GM21528 (cell line): ENCODE results near the gene LRBA.

Experiments used
- ATAC-seq: cut with Tn5 transposase; IDR thresholded peaks from one replicate; pipeline ENCODE4 v1.9.1; 2021; ENCODE audit warnings: mild to moderate bottlenecking, moderate library complexity; ENCODE audit not compliant: unreplicated experiment, low FRiP score

Gene LRBA

GRCh38 chr4:150624055-150624454 lies 391.0 kb downstream of the LRBA start:
- no peak for ATAC-seq

GRCh38 chr4:150619042-150619441 lies 396.0 kb downstream of the LRBA start:
- no peak for ATAC-seq

DNA sequence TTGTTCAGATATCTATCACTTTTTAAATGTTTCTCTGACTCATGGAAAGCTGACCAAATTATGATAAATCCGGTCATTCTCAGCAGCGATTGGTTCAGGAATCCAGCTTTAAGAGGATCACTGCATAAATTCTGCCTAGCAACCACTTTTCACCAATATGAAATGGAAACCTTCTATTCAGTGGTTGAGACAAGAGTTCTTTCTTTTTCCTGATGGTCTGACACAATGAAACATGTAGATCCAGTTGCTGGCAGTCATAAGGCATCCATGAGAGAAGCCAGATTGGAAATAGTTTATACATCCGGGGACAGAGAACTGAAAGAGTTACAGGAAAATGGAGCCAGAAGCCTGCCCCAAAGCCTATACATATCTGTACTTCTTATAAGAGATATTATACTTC lies 406.0 kb downstream of the LRBA start:
- no peak for ATAC-seq

DNA sequence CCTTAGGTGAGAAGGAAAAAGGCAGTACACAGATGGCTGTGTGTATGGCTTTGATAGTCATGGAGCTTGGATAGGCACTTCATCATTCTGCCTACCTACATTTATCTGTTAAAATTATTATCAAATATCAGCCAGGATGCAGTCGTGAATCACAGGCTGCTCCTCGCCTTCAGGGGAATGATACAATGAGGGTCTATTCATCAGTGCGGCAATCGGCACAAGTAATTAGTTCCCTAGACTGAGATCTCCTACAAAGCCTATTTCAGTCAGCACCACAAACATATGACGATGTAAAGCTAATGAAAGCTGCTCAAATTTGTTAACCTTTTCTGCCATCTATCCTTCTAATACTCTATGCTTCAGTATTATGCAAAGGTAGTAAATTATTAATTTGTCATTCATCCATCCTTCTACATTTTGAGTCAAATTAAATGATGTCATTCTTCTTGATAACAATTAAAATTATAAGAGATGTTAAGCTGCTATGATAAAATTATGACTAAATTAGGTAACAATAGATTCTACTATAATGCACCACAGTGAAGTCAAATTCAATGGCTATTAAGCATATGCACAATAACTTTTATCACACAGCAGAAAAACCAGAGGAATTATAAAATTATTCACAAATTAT lies 414.2 kb downstream of the LRBA start:
- no peak for ATAC-seq

DNA sequence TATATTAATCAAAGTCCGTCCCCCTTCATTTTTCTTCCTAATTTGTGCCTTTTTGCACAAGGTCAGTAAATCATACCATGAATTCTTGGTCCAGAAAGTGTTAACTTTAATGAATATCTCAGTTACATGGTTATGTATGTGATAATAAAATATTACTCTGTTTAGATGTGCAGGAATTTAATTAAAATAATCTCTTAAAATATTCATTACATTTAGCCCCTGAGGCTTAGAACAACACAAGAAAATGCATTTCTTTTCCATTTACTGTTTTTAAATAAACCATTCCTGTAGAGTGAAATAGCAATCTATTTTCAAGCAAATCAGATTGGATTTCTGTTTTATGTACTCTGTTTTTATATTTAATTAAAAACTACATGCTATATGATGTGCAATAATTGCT lies 415.5 kb downstream of the LRBA start:
- ATAC-seq, result no peak

GRCh38 chr4:150598909-150599308 lies 416.2 kb downstream of the LRBA start:
- no peak for ATAC-seq

DNA sequence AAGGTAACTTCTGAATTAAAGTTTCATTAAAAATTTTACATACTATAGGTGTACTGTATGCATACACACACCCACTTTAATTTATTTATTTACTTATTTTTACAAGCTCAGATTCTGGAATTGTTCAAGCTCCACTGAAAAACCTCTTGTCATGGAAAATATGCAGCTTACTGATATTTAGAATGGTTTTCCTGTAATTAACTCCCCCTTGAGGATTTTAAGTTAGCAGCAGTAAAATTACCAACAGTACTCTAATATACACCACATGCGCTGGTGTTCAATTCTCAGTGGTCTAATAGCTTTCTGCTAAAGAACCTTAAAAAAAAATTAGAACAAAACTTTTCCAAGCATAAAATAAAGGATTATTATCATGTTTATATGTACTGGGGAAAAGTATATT lies 421.1 kb downstream of the LRBA start:
- no peak for ATAC-seq

GRCh38 chr4:150591904-150592303 lies 423.2 kb downstream of the LRBA start:
- no peak for ATAC-seq

GRCh38 chr4:150591406-150591805 lies 423.7 kb downstream of the LRBA start:
- ATAC-seq, result no peak

DNA sequence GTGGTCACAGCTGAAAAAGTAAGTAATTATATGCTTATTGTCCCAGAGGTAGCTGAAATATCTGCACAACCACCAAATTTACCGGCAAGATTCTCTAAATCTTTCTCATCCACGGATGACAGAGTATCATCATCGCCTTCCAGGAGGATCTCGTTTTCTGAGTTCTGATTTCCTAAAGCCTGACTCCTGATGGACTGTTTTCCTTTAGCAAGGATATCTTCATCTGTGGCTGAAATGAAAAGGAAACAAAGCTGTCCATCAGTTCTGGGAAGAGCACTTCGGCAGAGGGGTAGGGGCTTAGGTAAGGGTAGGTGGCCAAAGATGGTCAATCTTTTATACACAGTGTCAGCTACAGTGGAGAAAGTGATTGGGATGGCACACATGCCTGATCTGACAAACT lies 424.5 kb downstream of the LRBA start:
- ATAC-seq, result no peak

DNA sequence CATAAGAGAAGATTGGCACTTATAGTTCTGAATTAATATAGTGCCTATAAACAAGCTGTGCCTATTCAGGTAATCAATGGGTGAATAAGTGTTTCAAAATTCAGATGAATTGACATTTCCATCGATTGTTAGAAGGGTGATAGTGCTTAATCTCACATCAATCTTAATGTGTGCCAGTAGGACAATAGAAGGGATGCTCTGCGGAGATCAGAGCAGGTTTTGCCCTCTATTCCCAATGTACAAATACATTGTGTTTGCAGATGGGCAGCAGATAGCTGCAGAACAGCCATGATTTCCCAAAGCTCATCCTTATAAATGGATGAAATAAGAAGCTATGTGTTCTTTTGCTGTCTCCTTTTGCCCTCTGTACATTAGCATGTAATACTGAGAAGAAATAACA lies 425.9 kb downstream of the LRBA start:
- ATAC-seq, result no peak

GRCh38 chr4:150588316-150588715 lies 426.8 kb downstream of the LRBA start:
- ATAC-seq, result no peak

- no peak for ATAC-seq
These were observed 428.8 kb downstream of the LRBA start for GRCh38 chr4:150586162-150586810.

DNA sequence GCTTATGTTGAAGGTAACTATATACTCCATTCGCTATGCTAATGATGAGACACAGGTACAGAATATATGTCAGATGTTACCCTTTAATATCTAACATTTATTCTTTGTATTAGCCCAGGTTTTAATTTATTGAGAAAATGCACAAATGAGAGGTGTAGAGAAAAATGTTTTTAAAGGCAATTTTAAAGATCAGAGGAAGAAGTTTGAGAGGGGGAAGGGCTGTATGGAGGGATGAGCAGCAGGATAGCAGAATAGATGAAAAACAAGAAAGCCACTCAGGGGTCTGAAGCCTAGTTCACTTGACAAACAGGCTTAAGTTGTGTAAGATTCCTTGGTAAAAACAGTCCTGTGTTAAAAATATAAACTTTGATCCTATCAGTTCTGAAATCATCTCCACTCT lies 429.5 kb downstream of the LRBA start:
- no peak for ATAC-seq

DNA sequence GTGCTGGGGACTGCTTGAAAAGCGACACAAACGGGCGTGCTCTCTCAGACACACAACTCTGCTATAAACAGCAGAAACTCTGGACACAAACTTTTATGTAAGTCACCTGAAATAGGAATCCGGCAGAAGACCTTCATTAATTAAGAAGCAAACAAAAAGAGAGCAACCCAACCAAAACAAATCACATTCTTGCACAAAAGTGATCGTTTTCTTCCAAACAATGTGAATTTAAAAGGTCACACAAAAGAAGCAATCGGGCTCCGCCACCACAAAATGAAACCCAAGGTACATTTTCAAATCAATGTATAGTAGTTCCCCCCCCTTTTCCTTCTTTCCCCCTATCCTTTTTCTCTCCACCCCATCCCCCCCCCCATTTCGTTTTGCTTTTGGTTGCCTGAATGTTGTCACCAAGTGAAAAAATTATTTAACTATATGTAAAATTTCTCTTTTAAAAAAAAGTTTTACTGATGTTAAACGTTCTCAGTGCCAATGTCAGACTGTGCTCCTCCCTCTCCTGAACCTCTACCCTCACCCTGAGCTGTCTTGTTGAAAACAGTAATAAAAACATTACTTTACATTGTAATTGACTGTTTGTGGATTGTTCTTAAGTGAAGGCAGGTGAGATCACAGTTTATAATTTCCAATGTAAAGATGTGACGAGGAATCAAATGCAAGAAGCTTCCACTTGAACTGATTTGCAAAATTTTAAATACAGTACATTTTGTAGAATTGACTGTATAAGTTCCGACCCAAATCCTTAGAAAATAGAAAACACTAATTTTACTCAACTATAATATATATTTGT lies 430.8 kb downstream of the LRBA start:
- no peak for ATAC-seq

GRCh38 chr4:150583287-150584110 lies 431.6 kb downstream of the LRBA start:
- ATAC-seq, result no peak

DNA sequence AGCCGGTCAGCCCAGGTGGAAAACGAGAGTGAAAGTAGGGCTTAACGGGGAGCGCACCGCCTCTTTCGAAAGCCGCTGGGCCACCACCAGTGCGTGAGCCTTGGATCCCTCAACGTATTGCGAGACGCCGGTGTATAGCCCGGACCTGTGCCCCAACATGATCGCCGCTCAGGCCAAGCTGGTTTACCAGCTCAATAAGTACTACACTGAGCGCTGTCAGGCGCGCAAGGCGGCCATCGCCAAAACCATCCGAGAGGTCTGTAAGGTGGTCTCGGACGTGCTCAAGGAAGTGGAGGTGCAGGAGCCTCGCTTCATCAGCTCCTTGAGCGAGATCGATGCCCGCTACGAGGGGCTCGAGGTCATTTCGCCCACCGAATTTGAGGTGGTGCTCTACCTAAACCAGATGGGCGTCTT lies 432.2 kb downstream of the LRBA start:
- ATAC-seq, result no peak

GRCh38 chr4:150582146-150582872 lies 432.8 kb downstream of the LRBA start, which contains the start of gene MAB21L2:
TSS of gene MAB21L2 (plus strand) at chr4:150582151. CDS start at chr4:150583030, 879 bp downstream.
- ATAC-seq, result no peak

GRCh38 chr4:150581641-150582051 lies 433.4 kb downstream of the LRBA start:
- no peak for ATAC-seq

DNA sequence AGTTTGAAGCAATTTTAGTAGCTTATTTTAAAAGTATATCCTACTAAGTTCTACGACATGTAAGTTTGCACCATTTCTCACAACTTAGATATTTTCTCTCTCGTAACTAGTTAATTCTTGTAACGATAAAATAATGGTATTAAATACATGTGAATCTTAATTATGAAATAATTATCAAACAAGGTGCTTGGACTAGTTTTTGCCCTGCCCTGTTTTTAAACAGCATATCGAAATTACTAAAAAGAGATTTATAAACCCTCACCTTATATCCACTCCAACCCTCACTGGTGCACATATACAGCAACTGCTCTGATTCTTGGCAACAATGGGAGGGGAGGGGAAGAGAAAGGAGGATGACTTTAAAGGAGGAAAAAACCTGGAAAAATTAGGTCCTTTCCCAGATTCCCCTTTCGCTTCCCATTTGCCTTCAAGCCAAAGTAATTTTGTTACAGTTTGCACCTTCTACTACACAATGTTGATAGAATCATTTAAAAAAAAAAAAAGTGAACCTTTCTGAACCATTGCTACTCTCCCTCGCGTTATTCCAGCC lies 434.0 kb downstream of the LRBA start:
- ATAC-seq, result no peak
